ENCODE measurements around the gene SMARCD1.

DNA sequence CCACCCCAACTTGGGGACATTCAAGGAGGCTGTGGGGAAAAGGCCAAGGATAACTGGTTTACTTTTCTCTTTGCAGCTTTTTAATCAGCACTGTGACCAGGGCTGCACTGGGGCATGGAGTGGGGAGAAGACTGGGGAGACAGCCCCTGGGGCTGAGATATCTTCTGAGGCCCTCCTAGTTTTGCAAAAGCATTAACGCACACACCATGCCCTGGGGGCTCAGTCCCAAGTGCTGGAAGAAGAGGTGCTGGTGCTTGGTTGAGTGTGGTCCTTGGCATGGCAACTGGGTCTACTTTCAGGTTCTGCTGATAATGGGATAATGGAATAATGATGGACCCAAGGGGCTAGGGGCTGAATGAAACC is 9.4 kb upstream of the SMARCD1 start:
- TF ChIP-seq POLR2A (IDR thresholded peaks at IDR 0.05) = no peak
- TF ChIP-seq, protein P1, sequence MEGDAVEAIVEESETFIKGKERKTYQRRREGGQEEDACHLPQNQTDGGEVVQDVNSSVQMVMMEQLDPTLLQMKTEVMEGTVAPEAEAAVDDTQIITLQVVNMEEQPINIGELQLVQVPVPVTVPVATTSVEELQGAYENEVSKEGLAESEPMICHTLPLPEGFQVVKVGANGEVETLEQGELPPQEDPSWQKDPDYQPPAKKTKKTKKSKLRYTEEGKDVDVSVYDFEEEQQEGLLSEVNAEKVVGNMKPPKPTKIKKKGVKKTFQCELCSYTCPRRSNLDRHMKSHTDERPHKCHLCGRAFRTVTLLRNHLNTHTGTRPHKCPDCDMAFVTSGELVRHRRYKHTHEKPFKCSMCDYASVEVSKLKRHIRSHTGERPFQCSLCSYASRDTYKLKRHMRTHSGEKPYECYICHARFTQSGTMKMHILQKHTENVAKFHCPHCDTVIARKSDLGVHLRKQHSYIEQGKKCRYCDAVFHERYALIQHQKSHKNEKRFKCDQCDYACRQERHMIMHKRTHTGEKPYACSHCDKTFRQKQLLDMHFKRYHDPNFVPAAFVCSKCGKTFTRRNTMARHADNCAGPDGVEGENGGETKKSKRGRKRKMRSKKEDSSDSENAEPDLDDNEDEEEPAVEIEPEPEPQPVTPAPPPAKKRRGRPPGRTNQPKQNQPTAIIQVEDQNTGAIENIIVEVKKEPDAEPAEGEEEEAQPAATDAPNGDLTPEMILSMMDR (IDR thresholded peaks at IDR 0.05) = no peak

Data from adrenal gland (tissue), 5 donors.